Stimulated activated CD4-positive, alpha-beta T cell treated with anti-CD3 and anti-CD28 coated beads, Interleukin-2, amount 100 ng/mL, for 24 hours (primary cell): ENCODE data around the gene FADS1.

Source experiments
- DNase-seq, 2 donors: peaks; one replicate each; pipeline ENCODE4 v3.0.0-alpha.2; 2020

Gene FADS1

GRCh38 chr11:61793829-61794204, 23.0 kb downstream of the FADS1 start:
- no peak for DNase-seq

GRCh38 chr11:61793083-61793828, 23.5 kb downstream of the FADS1 start:
- DNase-seq: peak in 1 of 2 donors; percentile 17

GRCh38 chr11:61792310-61793082, 24.3 kb downstream of the FADS1 start, which contains the start of the genes FEN1 and TMEM258:
FEN1 (plus strand) TSS chr11:61792911; CDS start chr11:61795362, 2,451 bp downstream.
TMEM258 (minus strand) TSS chr11:61792599; CDS start chr11:61792558, 41 bp downstream.
- peak; percentile 88 to 89 for DNase-seq

- peak; percentile 42 to 51 for DNase-seq
Measured at GRCh38 chr11:61791737-61792309, 25.0 kb downstream of the FADS1 start.

GRCh38 chr11:61787928-61788491, 28.8 kb downstream of the FADS1 start:
- DNase-seq: no peak

- DNase-seq: no peak
Measured at GRCh38 chr11:61785837-61786402, 30.9 kb downstream of the FADS1 start.

GRCh38 chr11:61784506-61784805, 32.3 kb downstream of the FADS1 start:
- no peak for DNase-seq

GRCh38 chr11:61783717-61784505, 32.9 kb downstream of the FADS1 start:
- no peak for DNase-seq

- no peak for DNase-seq
Measured at GRCh38 chr11:61782841-61783240, 34.0 kb downstream of the FADS1 start.

GRCh38 chr11:61782299-61782698, 34.5 kb downstream of the FADS1 start:
- DNase-seq: no peak

GRCh38 chr11:61781585-61781984, 35.2 kb downstream of the FADS1 start:
- no peak for DNase-seq

- no peak for DNase-seq
Measured at GRCh38 chr11:61780581-61781162, 36.1 kb downstream of the FADS1 start.

GRCh38 chr11:61779666-61780525, 36.9 kb downstream of the FADS1 start:
- no peak for DNase-seq

GRCh38 chr11:61778920-61779650, 37.7 kb downstream of the FADS1 start:
- no peak for DNase-seq

GRCh38 chr11:61778357-61778886, 38.4 kb downstream of the FADS1 start:
- no peak for DNase-seq

- DNase-seq: peak; percentile 64 to 73
Measured at GRCh38 chr11:61777234-61778090, 39.3 kb downstream of the FADS1 start.

- peak; percentile 71 to 78 for DNase-seq
Measured at GRCh38 chr11:61776561-61777075, 40.2 kb downstream of the FADS1 start.
